Fibroblast of peridontal ligament (primary cell): ENCODE measurements around the gene TBC1D9.
"Not testable (repeated sequence)": the region's sequence is repeated elsewhere in the genome, so short reads cannot be mapped to it uniquely, and the experiment has no call there.

Experiments used
- DNase-seq: peaks from one replicate; pipeline ENCODE4 v3.0.0-alpha.2; 2010; ENCODE audit errors: extremely low read depth

TBC1D9 gene

DNA sequence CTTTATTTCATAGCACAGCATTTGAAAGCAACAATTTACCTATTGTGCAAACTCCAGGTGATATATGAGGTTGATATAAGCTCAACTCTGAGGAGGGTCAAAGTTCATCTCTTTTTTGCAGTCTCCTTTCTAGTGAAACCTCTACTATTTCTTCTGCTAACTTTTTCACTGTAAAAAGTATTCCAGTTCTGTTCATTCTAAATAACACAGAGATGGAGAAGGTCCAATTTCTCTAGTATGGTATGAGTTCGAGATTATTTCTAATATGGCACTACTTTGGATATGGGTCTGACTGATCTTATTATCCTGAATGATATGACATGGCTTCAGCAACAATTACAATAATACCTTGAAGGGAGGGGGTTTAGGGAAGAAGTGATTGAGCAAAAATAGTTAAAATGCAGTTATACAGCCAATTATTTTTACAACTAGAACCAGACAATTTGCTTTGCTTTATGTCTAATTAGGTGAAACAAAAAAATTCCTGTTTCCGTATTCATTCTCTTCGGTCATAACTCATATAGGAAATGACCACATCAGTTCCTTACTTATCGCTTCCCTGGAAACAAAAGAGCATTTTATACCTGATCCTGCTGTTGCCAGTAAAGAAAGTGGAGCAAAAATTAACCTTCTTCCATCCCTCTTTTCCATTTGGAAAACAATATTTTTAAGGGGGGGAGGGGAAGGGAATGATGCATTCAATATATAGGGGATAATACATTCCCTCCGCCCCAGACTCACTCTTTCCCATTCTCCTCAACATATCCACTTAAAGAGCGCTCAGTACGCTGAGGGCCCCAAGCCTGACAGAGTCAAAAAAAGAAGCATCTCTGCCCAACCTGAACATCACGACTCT is 1.0 kb downstream of the TBC1D9 start:
- DNase-seq: peak; percentile 20

DNA sequence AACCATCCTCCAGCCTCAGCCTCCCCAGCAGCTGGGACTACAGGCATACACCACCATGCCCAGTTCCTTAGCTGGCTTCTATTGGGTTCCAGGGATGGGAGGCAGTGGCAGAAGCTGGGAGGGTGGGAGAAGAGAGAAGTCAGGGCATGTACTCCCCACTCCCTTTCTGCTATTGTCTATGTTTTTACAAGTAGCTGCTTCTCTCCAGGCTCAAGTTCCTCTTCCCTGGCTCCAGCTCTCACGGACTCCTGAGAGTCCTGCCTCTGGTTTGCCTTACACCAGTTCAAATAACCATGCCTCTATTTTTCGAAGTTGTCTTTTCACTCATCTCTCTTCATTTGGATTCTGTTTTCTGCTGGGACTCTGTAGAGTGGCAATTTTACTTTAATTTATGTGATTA is 2.9 kb downstream of the TBC1D9 start:
- no peak for DNase-seq

DNA sequence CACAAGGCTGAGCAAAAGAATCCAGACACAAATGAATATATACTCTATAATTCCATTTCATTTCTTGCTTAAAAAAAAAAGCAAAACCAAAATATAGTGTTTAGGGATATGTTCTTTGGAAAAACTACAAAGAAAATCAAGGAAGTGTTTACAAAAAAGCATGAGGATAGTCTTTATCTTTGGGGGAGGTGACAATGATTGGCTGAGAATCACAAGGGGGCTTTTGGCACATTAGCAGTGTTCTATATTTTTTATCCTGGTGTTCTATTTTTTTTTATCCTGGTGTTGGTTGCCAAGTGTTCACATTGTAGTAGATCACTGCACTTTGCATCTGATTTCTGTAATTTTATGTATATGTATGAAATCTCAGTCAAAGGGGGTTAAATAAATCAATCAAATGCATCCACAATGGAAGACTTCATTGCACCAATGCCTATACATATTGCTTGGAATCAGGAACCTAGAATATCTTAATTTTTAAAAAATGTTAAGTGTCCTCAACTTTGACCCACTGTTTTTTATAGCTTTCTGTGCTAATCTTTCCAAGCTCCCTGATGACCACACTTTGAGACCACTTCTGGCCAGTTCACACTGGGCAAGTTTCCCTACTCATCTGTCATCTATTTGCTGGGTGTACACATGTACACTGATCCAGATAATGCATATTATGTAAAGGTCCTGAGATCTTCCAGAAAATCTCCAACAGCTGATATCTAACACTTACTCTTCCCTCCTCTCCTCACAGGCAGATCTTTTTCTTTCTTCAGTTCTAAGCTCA is 3.7 kb downstream of the TBC1D9 start:
- DNase-seq: peak; percentile 26

DNA sequence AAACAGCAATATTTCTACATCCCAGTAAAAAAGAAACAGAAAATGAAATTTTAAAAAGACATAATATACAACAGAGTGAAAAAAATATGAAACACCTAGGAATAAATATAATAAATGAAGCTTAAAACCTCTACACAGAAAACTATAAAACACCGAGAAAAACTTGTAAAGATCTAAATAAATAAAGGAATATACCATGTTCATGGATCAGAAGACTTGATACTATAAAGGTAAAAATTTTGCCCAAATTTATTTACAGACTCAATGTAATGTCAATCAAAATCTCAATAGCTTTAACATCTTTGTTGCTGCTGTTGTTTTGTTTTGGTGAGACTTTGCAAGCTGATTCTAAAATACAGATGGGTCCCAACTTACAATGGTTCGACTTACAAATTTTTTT is 5.7 kb downstream of the TBC1D9 start:
- no peak for DNase-seq

DNA sequence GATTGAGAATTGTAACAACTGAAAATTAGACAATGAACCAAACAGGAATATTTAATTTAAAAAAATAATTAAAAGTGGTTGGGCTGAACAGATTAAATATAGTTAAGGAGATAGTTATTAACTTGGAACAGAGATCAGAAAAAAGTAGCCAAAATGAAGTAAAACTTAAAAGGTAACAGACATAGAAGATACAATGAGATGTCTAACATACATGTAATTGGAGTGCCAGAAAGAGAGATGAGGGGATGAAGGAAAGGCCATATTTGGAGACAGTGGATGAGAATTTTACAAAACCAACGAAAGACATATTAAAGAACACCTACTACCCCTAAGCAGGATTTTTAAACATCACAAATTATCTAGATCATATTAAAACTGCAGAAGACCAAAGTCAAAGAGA is 8.0 kb downstream of the TBC1D9 start:
- DNase-seq: no peak

DNA sequence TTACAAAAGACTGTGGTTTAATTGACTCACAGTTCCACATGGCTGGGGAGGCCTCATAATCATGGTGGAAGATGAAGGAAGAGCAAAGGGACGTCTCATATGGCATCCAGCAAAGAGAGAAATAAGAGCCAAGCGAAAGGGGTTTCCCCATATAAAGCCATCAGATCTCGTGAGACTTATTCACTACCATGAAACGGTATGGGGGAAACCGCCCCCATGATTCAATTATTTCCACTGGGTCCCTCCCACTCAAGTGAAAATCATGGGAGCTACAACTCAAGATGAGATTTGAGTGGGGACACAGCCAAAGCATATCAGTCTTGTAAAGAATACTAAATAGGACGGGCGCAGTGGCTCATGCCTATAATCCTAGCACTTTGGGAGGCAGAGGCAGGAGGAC is 9.6 kb downstream of the TBC1D9 start:
- DNase-seq: not testable (repeated sequence)

DNA sequence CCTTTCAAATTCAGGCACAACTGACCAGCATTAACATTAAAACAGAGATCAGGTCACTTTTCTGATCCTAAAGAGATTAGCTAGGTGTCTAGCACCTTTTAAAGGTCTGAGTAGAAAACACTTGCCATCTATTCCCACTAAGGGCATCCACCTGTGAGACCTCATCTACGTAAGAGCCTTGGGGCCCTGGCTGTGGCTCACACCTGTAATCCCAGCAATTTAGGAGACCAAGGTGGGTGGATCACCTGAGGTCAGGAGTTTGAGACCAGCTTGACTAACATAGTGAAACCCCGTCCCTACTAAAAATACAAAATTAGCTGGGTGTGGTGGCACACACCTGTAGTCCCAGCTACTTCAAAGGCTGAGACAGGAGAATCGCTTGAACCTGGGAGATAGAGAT is 11.8 kb downstream of the TBC1D9 start:
- DNase-seq: no peak

DNA sequence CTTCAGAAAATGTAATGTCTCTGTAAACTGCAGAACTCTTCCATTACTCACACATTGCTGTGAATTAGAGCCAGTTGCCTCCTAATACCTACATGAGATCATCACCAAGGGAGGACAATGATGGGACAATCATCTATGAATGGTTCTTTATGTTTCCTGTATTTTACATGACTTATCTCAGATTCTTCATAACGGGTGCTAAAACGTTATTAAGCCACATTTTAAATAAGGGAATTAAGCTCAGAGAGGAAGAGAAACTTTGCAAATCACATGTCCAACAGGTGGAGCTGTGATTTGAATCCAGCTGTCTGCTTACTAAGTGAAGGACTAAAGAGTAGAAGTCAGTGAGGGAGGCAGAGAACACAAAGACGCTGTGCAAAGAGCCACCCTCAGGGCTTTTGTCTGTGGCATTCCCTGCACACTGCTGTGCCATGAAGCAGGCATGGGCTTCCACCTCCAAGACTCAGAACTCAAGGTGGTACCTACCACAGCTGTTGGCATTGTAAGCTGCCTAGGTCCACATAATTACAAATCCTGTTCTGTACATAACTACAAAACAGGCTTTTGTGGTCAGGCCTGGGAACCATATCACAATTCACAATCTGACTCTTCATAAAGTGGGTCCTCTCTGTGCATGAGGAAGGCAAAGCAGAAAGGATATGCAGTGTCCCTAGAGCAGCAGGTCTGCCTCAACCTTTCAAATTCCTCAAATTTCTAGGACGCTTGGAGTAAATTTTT is 12.8 kb downstream of the TBC1D9 start:
- DNase-seq: no peak

GRCh38 chr4:140742838-140743193 is 13.4 kb downstream of the TBC1D9 start:
- no peak for DNase-seq

DNA sequence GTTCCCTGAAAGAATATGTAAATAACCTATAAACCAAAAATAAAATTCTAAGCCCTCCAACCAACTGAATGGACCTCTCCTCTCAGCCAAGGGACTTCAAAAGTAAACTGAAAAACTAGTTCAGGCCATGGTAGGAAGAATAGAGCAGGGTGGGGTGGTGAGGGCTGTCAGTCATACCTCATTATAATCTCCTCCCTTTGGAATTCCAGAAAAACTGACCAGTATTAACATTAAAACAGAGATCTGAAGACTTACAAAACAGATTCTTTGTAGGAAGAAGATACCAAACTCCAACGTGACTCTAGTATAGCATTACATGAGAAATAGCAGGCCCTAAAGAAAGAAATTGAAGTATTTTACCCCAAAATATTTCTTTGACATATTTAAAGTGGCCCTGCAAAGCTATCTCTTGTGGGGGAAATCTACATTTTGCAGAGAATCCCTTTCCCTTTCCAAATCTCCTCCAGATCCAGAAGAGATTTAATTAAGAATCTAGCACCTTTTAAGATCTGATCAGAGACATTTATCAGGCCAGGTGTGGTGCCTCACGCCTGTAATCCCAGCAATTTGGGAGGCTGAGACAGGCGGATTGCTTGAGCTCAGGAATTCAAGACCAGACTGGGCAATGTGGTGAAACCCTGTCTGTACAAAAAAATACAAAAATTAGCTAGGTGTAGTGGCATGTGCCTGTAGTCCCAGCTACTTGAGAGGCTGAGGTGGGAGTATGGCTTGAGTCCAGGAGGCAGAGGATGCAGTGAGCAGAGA is 15.1 kb downstream of the TBC1D9 start:
- DNase-seq: no peak

- DNase-seq: no peak
Measured at GRCh38 chr4:140740422-140740821, 15.8 kb downstream of the TBC1D9 start.

DNA sequence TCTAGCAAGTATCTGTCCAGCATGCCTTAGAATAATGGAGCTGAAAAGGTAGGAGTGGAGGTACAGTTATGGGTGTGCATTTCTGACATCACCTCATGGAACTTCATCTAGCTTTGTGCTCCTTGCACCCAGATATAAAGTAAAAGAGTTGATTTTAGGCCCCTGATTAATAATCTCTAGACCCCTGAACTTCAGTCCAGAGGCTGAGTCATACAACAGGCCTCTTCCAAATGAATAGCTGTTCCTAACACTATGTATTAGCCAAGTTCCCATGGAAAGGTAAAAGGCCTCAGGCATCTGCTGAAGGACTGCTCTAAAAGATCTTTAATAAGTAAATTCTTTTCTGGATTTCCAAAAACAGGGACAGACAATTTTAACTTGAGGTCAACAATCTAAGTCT is 16.2 kb downstream of the TBC1D9 start:
- DNase-seq: no peak

DNA sequence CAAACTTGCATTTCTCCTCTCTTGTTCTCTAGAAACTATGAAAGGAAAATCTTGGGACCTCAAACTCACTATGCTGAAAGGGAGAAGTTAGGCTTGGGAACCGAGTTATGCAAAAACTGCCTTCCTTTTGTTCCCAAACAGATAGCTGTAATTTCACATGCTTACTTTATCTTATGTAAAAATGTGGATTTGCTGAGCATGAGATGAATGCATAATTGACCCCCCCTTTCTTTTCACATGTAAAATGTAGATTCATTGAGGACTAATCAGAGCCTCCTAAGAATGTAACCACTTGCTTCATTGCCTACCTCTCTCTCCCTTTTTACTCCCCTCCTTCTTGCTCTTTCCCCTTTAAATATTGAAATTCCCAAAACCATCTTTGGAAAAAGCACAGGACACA is 18.0 kb downstream of the TBC1D9 start:
- no peak for DNase-seq

DNA sequence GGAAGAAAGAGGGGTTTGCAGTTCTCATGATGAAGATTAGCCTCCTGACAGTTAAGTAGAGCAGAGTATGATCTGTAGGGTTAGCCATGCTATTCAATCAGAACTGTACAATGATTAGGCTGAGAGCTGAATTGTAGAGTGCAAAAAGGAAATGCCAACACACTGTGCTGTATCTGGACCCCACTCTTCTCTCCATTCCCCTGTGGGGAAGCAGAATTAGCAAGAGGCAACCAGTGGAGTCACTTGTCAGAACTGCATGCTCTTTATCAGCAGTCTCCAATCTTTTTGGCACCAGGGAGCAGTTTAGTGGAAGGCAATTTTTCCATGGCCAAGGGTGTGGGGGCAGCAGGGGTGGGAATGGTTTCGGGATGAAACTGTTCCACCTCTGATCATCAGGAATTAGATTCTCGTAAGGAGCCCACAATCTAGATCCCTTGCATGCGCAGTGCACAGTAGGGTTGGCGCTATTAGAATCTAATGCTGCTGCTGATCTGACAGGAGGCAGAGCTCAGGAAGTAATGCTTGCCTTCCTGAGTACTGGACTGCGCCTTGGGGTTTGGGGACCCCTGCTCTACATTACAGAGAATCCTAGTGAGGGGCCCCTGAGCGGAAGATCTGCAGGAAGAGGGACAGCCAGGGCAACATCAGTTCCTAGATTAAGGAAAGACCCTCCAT is 19.4 kb downstream of the TBC1D9 start:
- DNase-seq: no peak

DNA sequence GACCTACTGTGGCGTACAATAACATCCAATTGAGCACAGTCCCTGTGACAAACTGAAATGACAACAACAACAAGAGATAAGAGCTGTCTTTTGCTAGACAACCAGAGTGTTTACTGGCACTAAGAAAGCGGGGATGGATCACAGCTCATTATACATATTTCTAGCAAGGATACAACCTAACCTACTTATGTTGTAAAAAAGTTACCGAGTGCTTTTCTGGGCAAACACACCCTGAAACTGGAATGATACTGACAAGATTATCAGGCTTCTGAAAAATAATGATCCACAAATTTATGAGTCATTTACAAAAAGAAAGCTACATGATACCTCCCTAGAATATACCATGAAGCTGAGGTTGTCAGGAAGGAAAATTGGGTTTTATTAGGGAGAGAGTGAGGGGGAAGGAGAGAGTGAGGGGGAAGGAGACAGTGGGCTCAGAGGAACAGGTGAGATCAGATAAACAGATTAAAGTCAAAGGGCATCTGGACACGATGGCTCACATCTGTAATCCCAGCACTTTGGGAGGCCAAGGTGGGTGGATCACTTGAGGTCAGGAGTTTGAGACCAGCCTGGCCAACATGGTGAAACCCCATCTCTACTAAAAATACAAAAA is 20.3 kb downstream of the TBC1D9 start:
- no peak for DNase-seq

DNA sequence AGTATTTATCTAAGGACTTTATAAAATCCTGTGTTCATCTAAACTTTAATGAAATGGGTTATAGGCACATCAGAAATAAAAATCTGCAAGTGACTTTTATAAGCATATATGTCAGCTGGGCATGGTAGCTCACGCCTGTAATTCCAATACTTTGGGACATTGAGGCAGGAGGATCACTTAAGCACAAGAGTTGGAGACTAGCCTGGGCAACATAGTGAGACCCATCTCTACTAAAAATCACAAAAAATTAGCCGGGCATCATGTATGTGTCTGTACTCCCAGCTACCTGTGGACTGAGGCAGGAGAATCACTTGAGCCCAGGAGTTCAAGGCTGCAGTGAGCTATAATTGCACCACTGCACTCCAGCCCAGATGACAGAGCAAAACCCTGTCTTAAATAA is 20.9 kb downstream of the TBC1D9 start:
- no peak for DNase-seq

GRCh38 chr4:140732780-140733179 is 23.4 kb downstream of the TBC1D9 start:
- no peak for DNase-seq

GRCh38 chr4:140729344-140730049 is 26.7 kb downstream of the TBC1D9 start:
- no peak for DNase-seq

GRCh38 chr4:140726776-140727500 is 29.2 kb downstream of the TBC1D9 start:
- peak; percentile 36 for DNase-seq
